ENCODE results near the gene PSMF1. TPM values are rescaled to one million over a fixed set of nuclear protein-coding genes. Genes with fewer than 3 reads are reported as not detected.
"Not testable (repeated sequence)": the region's sequence is repeated elsewhere in the genome, so short reads cannot be mapped to it uniquely, and the experiment has no call there.

The PSMF1 gene
- total and polyA plus RNA-seq, 12 donors: 22.4 to 181 (median 125) TPM

GRCh38 chr20:1214838-1215261, 96.4 kb downstream of the PSMF1 start:
- no peaks in the 10 kb centered on the region for H3K36me3 ChIP-seq
- ATAC-seq (no peak), DNase-seq (no peak)
- WGBS, 2 donors: 82 to 83% methylated on average over 4 of the region's 4 CpGs
- no peak for TF ChIP-seq CTCF (IDR thresholded peaks at IDR 0.05)
- intact Hi-C loops (cut with DNase I): loop anchor here in 8 of 10 donors (5.0 to 10.0 kb wide), 9 partner anchors 38 to 410 kb away; partner anchors contain the start of gene PSMF1 (in 1 of the 8)
- H3K27ac ChIP-seq: no peak overlapping the region
- no peak overlapping the region for H3K4me3 ChIP-seq
- no peaks in the 10 kb centered on the region for H3K9me3 ChIP-seq
- H3K27me3 ChIP-seq: peaks cover 0 to 17% (median 4%) of the 10 kb centered on the region in 7 donors
- H3K4me1 ChIP-seq: peaks cover 0 to 7% (median 0%) of the 10 kb centered on the region in 9 donors

GRCh38 chr20:1215386-1216170, 97.2 kb downstream of the PSMF1 start:
- Histone ChIP-seq H3K4me3 (no peak overlapping the region), H3K27me3 (peaks cover 0 to 17% (median 4%) of the 10 kb centered on the region in 7 donors), H3K27ac (no peak overlapping the region), H3K36me3 (no peaks in the 10 kb centered on the region), H3K9me3 (no peaks in the 10 kb centered on the region), H3K4me1 (peaks cover 0 to 7% (median 0%) of the 10 kb centered on the region in 9 donors)
- WGBS, 2 donors: 74 to 79% methylated on average over 11 of the region's 11 CpGs
- TF ChIP-seq CTCF (IDR thresholded peaks at IDR 0.05): no peak
- intact Hi-C loops (cut with DNase I): loop anchor here in 4 of 10 donors (10.0 kb wide), 4 partner anchors 101 to 411 kb away; partner anchors contain the start of gene PSMF1 (in 1 of the 4)
- DNase-seq (no peak), ATAC-seq (no peak)

- H3K27ac ChIP-seq, H3K9me3 ChIP-seq, ATAC-seq, H3K36me3 ChIP-seq, H3K4me3 ChIP-seq, DNase-seq, H3K4me1 ChIP-seq: not testable (repeated sequence)
- peaks cover 0 to 17% (median 4%) of the 10 kb centered on the region in 7 donors for H3K27me3 ChIP-seq
- intact Hi-C loops (cut with DNase I): loop anchor here in 4 of 10 donors (10.0 kb wide), 4 partner anchors 102 to 412 kb away; partner anchors contain the start of gene PSMF1 (in 1 of the 4)
- WGBS, 2 donors: 81 to 84% methylated on average over 19 of the region's 19 CpGs
Observed at GRCh38 chr20:1216527-1217427, 98.4 kb downstream of the PSMF1 start.

Other genes starting within 250 kb of the PSMF1 start
- under 1 TPM in 2 of 10 donors, not detected in 8; 0.05 to 0.44 TPM for gene ANGPT4, start 202.3 kb upstream of the PSMF1 start, total RNA-seq
- gene ANGPT4, start 202.3 kb upstream of the PSMF1 start, polyA plus RNA-seq: under 1 TPM; 0.14 to 0.37 TPM
- gene RSPO4, start 116.3 kb upstream of the PSMF1 start, total RNA-seq: under 1 TPM in 1 of 10 donors, not detected in 9; 0.61 TPM
- under 1 TPM in 1 of 2 donors, not detected in 1; 0.07 TPM for gene RSPO4, start 116.3 kb upstream of the PSMF1 start, polyA plus RNA-seq
- gene TMEM74B, start 66.4 kb downstream of the PSMF1 start, total RNA-seq: 1 to 10 TPM; 1.5 to 5.1 (median 2.4) TPM
- 10 to 100 TPM in 1 of 2 donors, 1 to 10 TPM in 1; 1.5 to 17.5 TPM for gene TMEM74B, start 66.4 kb downstream of the PSMF1 start, polyA plus RNA-seq
- under 1 TPM in 6 of 10 donors, not detected in 4; 0.18 to 0.90 (median 0.38) TPM for gene C20orf202, start 84.9 kb downstream of the PSMF1 start, total RNA-seq
- gene C20orf202, start 84.9 kb downstream of the PSMF1 start, polyA plus RNA-seq: under 1 TPM; 0.23 to 0.80 TPM
- gene RAD21L1, start 107.4 kb downstream of the PSMF1 start, total RNA-seq: not detected
- gene RAD21L1, start 107.4 kb downstream of the PSMF1 start, polyA plus RNA-seq: not detected
- 10 to 100 TPM in 6 of 10 donors, 1 to 10 TPM in 4; 6.0 to 14.3 (median 11.3) TPM for gene SNPH, start 147.7 kb downstream of the PSMF1 start, total RNA-seq
- 1 to 10 TPM; 1.5 to 4.8 TPM for gene SNPH, start 147.7 kb downstream of the PSMF1 start, polyA plus RNA-seq
- 1 to 10 TPM in 9 of 10 donors, under 1 TPM in 1; 0.62 to 4.3 (median 1.8) TPM for gene SDCBP2, start 210.5 kb downstream of the PSMF1 start, total RNA-seq
- 1 to 10 TPM; 2.7 to 4.2 TPM for gene SDCBP2, start 210.5 kb downstream of the PSMF1 start, polyA plus RNA-seq